Stimulated activated CD4-positive, alpha-beta T cell treated with anti-CD3 and anti-CD28 coated beads, Interleukin-15, amount 100 ng/mL, for 48 hours (primary cell): ENCODE results near the gene STEAP1B.
"Not testable (repeated sequence)": the region's sequence is repeated elsewhere in the genome, so short reads cannot be mapped to it uniquely, and the experiment has no call there.

Source experiments
- DNase-seq, 2 donors: peaks; one replicate each; pipeline ENCODE4 v3.0.0-alpha.2; 2020; ENCODE audit warnings: low read depth in 2 of 2

Gene STEAP1B

DNA sequence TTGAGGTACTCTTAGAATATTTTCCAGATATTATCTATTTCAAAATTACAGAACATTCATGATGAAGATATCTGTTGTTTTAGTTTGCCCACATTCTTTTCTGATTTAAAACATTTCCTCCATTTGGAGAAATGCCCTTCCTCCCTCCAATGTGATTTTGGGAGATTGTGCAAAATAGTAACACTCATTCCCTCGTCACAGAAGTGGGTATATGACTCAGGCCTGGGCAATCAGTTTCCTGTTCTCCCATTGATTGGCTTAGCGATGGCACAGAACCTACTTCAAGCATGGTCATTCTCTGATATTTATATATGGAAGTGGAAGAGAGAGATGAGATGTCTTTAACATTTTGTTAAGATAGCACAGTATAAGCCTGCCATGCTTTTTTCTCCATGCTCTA lies 3.1 kb downstream of the STEAP1B start:
- DNase-seq, result not testable (repeated sequence)

DNA sequence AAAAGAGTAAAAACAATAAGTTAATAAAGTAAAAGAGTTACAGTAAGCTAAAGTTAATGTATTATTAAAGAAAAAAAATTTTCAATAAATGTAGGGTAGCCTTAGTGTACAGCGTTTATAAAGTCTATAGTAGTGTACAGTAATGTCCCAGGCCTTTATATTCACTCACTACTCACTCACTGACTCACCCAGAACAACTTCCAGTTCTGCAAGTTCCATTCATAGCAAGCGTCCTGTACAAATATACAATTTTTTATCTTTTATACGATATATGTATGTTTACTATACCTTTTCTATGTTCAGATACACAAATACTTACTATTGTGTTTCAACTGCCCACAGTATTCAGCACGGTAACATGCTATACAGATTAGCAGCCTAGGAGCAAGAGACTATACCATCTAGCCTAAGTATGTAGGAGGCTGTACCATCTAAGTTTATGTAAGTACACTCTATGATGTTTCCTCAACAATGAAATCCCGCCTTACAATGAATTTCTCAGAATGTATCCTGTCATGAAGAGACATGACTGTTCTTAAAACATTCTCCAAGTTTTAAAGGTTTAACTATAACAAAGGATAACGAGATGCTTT lies 3.6 kb downstream of the STEAP1B start:
- DNase-seq, result not testable (repeated sequence)

DNA sequence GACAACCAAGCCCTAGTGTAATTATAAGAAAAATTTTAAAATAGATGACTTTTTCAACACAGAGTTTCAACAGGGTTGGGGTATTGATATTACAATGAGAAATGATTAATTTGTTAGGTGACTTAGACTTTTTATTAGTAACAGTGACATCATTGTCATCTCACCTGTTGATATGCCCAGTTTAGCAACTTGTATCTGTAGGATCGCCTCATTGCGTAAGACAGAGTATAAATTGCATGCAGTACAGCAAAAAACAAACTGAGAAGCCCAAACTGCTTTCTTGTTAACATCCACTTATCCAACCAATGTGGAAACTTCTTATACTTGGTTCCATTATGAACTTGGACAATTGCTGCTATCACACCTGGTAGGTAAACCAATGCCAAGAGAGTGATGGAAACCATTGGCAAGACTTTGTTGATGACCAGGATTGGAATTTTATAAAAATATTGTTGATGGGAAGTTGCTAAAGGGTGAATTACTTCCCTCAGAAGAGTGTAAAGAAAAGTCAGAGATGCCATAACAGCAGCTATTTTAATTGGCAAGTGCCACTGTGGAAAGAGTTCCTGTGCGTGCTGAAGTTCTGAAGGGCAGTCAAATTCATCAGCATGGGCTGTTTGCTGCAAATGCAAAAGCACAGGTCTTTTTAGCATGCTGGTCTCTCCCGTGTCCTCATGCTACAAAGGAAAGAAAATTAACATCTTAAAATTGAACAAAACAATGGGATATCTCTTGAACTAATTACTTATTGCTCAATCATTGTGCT lies 6.6 kb downstream of the STEAP1B start:
- DNase-seq, result not testable (repeated sequence)

DNA sequence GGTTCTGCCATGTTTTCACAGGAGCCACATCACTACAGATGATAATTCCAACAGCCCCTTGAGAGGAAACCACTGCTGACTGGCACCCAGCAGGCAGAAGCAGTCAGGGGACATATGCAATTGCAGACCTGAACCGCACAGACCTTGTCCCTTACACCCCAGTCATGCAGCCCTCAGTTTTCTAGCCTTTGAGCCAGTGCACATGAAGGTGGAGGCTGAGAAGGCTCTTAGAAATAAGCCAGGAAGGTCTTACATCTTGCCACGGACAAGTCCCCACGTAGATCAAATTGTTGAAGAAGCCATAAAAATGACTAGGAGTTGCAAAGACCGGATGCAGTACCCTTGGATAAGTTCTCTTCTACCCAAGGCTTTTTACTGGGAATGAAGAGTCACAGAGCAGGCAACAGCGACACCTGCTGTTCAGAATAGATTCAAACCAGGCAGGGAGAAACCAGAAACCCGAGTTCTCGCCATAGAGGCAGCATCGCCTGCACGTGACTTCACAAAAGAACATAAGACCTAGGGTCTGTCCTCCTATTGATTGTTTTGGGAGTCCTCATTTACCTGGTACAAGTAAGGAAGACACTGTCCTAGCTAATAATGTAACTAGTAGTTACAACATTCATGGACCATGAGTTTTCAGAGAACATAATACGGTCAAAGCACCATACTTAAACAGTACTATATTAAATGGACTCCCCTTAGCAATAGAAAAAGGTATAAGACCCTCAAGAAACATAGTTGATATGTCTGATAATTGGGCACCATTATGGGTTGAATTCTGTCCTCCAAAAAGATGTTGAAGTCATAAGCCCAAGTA lies 11.1 kb downstream of the STEAP1B start:
- DNase-seq, result peak in 1 of 2 donors; percentile 49

DNA sequence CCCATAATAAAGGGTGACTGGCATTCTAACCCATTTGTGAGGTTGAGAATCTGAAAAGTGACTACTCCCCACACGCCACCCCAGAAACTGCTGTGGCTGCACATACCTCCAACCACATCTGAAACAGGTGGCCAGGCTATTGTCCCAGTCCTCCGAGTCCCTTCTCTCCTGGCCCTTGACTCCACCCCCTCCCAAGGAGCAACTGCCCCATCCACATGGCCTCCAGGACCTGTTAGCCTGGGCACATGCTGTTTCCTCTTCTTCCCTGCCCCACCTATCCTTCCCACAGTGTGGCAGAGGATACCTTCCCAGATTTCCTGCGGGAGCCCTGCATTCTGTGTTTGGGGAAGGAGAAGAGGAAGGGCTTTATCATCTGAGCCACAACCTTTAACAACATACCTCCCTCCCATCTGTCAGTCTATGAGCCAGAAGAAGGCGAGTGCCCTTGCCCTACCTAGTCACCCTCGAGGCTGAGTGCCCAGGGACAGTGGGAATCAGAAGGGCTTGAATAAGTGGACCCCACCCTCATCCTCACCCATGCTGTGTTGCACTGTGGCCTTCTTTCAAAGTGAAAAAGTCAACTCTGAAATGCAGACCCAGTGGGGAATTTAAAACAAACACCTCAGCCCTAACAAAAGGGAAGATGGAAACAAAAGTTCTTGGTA lies 11.9 kb downstream of the STEAP1B start:
- DNase-seq, result no peak

DNA sequence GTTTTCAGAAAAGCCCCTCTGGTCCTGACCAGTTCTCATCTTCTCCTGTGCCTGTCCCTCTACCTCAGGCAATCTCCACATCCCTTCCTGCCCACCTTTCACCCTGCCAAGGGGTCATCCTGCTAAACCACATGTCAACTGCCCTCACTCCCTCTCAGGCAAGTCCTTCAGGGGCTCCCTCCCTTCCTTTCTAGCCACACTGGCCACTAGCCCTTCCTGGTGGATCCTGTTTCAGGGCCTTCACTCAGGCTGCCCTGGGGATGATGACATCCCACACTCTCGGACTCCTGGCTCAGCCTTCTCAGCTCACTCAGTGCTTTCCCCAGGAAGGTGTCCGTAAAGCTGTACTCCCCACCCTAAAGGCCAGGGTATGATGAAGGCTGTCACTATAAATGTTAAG lies 13.4 kb downstream of the STEAP1B start:
- DNase-seq, result no peak

DNA sequence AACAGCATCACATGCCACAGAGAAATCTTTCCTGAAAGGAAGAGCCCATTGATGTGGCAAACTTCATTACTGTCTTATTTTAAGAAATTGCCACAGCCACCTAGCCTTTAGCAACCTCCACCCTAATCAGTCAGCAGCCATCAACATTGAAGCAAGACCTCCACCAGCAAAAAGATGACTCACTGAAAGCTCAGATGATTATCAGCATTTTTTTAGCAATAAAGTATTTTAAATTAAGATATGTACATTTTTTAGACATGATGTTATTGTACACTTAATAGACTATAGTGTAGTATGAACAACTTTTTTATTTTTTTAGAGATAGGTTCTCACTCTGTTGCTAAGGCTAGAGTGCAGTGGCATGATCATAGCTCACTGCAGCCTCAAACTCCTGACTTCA lies 14.8 kb downstream of the STEAP1B start:
- DNase-seq, result no peak

DNA sequence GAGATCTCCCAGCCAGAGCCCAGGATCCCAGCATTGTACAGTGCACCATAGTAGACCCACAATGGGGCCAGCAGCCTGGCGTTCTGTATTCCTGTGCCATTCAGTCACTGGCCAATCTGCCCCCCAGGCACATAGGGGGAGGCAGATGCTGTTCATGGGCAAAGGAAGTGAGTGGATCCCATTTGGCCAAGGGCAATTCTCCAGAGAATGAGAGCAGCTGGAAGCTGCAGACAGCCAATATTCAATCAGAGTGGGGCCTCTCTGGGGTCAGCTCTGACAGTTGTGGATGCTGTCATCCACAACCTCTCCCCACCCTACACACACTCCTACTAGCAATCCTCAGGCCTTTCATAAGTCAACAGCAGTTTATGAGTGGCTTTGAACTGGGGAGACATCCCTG lies 17.5 kb downstream of the STEAP1B start:
- DNase-seq, result no peak

DNA sequence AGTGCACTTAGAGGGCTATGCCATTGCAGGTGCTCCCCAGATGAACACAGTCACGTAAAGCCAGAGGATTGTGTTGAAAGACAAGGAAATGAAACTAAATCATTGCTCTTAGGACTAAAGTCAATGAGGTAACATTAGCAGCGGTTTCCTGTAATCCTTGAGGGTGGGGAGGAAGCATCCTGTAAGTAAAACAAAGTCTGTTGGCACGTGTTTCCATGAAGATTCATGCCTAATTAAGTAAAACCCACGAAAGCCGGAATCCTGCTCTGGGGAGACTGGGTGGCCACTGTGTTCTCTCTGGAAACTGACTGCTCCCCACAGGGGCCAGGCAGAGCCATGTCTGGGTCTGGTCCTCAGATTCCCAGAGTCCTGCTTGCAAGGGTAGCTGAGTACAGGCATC lies 18.3 kb downstream of the STEAP1B start:
- DNase-seq, result no peak

DNA sequence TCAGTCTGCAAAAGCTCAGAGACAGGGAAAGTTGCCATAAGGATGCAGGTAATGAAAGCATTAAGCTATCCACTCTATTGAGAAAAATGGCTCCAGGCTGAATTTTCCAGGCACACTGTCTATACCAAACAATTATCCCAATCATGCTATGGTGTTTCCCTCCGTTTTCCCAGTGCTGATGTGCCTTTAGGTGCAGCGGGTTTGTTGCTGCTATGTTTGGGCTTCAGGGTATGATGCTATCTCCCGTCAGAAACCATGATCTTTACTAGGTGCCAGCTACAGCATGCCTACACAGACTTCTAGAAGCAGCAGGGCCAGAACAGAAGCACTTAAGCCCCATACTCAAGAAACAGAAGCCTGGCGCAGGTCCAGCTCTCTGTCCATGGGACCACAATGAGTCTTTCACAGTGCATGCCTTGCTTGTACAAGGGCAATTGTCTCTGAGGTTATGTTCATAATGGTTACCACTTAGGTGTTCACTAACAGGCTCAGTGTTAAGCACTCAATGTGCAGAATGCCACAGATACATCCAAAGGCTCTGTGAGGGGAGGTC lies 19.4 kb downstream of the STEAP1B start:
- no peak for DNase-seq

DNA sequence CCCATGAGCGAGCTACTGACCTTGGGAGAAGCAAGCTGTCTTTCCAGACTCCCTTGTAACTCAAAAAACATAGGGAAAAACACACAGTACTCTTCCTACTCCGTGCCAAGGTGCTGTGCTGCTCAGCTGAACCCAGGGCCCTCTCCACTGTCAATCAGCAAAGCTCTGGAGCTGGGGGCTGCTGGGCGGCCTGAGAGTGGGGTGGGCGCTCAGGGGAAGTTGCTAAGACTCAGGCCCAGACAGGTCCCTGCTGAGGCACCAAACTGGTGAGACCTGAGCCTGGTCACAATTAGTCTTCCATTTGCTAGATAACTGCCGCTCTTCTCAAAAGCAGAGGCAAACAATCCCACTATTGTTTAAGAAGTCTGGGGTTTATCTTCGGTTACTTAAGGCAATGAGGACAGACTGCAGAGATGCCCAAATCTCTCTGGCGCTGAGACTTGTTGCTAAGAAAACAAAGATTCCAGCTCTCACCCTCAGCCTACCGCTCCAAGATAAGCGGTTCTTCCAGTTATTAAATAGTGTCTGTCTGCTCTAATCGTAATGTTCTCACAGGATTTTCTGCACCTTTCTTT lies 22.0 kb downstream of the STEAP1B start:
- no peak for DNase-seq

DNA sequence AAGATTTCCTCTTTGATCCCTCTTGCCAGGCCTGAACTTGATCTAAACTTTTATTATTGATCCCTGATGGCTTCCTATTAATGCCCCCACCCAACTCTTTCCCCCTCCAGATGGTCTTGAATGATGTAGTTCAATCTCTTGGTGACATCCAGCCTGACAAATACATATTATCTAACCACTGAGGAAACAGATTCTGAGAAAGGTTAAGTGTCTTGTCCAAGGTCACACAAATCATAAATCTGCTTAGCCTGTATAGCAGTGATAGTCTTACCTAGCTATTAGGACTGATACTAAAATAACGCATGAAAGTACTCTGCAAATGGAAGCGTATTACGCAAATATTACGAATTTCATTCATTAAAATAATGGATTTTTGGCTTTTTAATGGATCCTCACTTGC lies 22.7 kb downstream of the STEAP1B start:
- DNase-seq, result no peak

DNA sequence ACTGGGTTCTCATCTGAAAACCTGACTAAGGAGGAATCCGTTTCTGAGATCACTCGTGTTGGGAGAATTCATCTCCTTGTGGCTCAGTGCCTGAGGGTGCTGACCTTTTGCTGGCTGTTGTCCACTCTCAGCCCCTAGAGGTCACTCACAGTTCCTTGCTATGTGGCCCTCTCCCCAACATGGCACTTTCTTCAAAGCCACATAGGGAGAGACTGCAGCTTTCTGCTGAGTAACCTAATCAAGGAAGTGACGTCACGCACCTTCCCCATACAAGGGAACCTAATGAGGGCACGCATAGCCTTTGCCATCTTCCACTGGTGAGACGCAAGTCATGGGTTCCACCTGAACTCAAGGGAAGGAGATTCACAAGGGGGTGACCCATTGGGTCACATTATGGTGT lies 23.2 kb downstream of the STEAP1B start:
- DNase-seq, result no peak

DNA sequence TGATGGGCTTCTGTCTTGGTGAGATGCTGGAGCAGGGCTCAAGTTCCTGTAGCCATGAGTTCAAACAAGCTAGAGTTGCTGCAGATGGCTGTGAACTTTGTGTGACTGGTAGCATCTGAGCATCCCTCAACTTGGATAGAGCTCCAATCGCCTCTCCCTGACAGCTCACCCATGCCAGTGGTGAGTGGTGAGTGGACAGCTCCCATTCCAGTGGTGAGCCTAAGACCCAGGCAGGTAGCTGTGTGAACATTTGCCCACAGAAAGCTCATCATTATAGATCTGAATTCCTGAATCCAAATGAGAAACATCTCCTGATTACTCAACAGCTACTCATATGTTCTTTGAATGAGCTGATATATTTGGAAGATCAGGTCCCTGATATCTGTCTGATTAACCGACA lies 25.3 kb downstream of the STEAP1B start:
- DNase-seq, result no peak

DNA sequence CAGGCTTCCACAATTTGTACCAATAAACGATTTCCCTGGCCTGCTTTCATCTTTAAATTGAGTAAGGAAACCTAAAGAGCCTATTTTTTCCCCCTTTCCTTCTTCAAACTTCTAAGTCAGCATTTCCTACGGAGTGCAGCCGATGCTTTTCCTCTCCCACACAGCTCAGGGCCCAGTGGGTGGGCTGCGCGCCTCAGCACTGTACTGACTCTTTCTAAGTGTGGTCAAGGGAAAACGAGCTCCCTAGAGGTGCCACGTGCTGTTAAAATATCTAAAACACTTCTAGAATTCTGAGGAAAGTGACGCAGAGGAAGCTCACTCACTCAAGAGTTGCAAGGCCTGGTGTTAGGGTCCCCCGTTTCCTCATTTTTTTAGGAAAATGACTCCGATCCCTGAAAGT lies 29.0 kb downstream of the STEAP1B start:
- DNase-seq, result no peak

DNA sequence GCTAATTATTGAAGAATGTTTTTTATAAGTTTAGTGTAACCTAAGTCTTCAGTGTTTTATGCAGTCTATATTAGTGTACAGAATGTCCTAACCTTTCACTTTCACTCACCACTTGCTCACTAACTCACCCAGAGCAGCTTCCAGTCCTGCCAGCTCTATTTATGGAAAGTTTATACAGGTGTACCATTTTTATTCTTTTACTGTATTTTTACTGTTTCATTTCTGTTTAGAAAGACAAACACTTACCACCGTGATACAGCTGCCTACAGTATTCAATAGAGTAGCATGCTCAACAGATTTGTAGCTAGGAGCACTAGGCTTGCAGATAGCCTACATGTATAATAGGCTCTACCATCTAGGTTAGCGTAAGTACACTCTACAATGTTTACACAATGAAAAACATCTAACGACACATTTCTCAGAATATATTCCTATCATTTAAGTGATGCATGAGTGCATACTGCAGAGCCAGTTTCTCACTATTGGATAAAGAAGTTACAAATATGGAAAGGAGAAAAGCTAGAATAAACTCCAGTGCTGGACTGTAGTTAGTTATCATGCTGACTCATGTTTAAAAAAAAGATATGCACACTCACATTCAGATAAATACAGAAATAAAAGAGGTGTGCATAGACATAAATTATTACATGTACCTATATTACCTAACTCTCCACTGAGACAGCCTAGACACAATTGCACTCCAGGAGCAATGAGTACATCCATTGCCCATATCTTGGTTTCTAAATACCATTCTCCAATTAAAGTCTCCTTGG lies 30.4 kb downstream of the STEAP1B start:
- no peak for DNase-seq

DNA sequence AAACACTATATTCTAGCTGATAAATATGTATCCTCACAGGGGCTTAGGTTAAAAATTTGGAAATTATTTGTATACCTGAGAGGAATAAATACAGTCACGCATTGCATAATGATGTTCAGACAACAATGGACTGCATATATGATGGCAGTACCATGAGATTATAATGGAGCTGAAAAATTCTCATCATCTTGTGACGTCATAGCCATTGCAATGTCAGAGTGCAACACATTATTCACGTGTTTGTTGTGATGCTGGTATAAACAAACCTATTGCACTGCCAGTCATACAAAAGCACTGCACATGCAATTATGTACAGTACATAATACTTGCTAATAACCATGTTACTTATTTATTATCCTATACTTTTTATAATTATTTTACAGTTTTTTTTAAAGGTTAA lies 31.4 kb downstream of the STEAP1B start:
- DNase-seq, result no peak

DNA sequence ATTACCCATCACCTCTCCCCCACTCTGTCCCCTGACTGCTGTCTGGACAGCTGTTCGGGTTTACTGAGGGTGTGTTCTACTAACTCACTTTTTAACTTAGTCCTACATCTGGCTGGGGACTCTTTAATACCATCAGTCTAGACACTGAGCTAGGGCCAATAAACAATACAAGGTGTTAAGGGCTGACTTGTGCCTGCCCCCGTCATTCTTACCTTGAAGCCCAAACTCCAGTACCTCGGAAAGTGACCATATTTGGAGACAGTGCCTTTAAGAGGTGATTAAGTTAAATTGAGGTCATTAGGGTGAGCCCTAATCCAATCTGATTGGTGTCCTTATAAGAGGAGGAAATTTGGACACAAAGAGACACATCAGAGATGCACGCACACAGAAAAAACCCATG lies 35.7 kb downstream of the STEAP1B start:
- DNase-seq, result no peak

DNA sequence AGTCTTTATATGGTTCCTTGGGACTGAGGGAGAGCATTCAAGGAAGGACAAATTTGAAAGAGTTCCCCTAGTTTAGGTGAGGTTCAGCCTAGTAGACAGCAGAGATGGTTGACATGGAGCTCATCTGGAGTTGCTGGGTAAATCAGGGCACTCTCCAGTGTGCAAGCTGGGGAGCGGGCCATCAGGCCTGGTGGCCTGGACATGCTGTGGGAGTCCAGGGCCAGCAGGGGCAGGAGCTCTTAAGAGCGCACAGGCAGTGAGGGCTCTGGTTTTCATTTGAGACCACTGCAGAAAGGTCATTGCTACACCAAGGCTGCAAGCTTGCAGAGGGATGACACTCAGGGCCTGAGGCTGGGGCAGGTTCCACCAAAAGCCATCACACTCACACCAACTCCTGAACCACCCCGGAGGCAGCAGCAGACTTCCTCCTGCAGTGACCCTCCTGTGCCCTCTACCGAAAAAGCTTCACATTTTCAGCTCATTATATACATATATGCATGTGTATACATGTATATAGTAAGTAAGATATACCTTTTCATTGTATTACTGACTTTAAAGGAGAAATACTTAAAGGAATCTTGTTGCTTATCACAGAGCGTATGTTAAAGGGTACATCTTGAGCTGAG lies 39.5 kb downstream of the STEAP1B start:
- DNase-seq, result no peak

DNA sequence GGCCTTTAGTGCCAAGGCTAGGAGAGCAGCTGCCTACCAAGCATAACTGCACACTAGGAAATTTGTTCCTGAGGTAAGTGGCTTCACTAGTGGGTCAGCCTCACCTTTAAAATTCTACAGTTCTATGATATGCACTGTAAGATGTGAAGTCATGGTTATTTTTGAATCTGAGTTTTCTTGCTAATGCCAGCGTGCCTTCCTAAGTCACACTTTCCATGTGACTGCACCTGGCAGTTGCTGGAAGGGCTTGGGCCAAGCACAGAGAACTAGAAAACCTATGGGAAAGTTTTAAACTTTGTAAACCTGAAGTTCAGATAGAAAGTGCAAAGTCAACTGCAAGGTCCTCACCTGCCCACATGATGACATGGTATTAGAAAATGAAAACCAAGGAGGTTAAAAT lies 42.5 kb downstream of the STEAP1B start:
- no peak for DNase-seq
